OCI-LY7 (cell line): ENCODE results near the gene CHAMP1.

Source experiments
- EZH2phosphoT487 ChIP-seq: fragments of 200-600 bp; sonication (generic); IDR thresholded peaks from 2 replicates; pipeline ENCODE4 v1.6.1; 2018; ENCODE audit warnings: low read depth, borderline replicate concordance, mild to moderate bottlenecking, mixed run types, antibody characterized with exemption, low read length, moderate library complexity, mixed read lengths
- TF ChIP-seq, protein P1 (sequence below): fragments of 200-600 bp; sonication (generic); conservative IDR thresholded peaks from 2 replicates; pipeline ENCODE4 v1.5.1; 2014; ENCODE audit warnings: mild to moderate bottlenecking, antibody characterized with exemption, low read length, moderate library complexity, mixed read lengths

DNA sequence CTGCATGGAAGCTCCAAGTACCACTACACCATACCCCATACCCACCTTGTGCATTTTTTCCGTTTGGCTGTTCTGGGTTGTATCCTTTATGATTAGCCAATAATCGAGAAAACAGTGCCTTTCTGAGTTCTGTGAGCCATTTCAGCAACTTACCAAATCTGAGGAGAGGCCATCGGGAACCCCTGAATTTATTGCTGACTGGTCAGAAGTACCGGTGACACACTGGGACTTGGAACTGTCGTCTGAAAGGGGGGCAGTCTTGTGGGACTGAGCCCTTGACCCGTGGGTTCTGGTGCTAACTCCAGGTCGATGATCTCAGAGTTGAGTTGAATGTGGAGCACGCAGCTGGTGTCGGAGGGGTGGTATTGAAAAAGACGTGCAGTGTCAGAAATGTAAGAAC lies 17.9 kb upstream of the CHAMP1 start:
- TF ChIP-seq, protein P1, sequence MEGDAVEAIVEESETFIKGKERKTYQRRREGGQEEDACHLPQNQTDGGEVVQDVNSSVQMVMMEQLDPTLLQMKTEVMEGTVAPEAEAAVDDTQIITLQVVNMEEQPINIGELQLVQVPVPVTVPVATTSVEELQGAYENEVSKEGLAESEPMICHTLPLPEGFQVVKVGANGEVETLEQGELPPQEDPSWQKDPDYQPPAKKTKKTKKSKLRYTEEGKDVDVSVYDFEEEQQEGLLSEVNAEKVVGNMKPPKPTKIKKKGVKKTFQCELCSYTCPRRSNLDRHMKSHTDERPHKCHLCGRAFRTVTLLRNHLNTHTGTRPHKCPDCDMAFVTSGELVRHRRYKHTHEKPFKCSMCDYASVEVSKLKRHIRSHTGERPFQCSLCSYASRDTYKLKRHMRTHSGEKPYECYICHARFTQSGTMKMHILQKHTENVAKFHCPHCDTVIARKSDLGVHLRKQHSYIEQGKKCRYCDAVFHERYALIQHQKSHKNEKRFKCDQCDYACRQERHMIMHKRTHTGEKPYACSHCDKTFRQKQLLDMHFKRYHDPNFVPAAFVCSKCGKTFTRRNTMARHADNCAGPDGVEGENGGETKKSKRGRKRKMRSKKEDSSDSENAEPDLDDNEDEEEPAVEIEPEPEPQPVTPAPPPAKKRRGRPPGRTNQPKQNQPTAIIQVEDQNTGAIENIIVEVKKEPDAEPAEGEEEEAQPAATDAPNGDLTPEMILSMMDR: no peak
- no peak for TF ChIP-seq EZH2phosphoT487
